Nephron progenitor cell (in vitro differentiated cells): ENCODE results near the gene HIF1A.
A peak's percentile ranks its signal among the peaks of the same experiment; 100 is the strongest.
"Not testable (repeated sequence)": the region's sequence is repeated elsewhere in the genome, so short reads cannot be mapped to it uniquely, and the experiment has no call there.

Experiments
- DNase-seq: peaks from one replicate; pipeline ENCODE4 v3.0.0; 2021
- H3K27ac Mint-ChIP-seq: 2 replicates; pipeline ENCODE4 v1.8.0; 2021; ENCODE audit warnings: mild to moderate bottlenecking, moderate library complexity, mixed read lengths
- H3K27me3 Mint-ChIP-seq: 2 replicates; pipeline ENCODE4 v1.8.0; 2021; ENCODE audit warnings: mild to moderate bottlenecking, low read depth, mixed read lengths; ENCODE audit not compliant: poor library complexity
- H3K36me3 Mint-ChIP-seq: 2 replicates; pipeline ENCODE4 v1.8.0; 2021; ENCODE audit warnings: low read depth, mixed read lengths
- H3K4me1 Mint-ChIP-seq: 2 replicates; pipeline ENCODE4 v1.8.0; 2021; ENCODE audit warnings: mixed read lengths
- H3K4me3 Mint-ChIP-seq: 2 replicates; pipeline ENCODE4 v1.8.0; 2021; ENCODE audit warnings: mild to moderate bottlenecking, moderate library complexity, mixed read lengths
- H3K9me3 Mint-ChIP-seq: 2 replicates; pipeline ENCODE4 v1.8.0; 2021; ENCODE audit warnings: mild to moderate bottlenecking, moderate library complexity, mixed read lengths
- TF ChIP-seq, protein P1 (sequence below): fragments of 200-600 bp; sonication (generic); IDR thresholded peaks from 2 replicates; pipeline ENCODE4 v1.5.0; 2021; ENCODE audit warnings: antibody characterized with exemption

HIF1A gene

DNA sequence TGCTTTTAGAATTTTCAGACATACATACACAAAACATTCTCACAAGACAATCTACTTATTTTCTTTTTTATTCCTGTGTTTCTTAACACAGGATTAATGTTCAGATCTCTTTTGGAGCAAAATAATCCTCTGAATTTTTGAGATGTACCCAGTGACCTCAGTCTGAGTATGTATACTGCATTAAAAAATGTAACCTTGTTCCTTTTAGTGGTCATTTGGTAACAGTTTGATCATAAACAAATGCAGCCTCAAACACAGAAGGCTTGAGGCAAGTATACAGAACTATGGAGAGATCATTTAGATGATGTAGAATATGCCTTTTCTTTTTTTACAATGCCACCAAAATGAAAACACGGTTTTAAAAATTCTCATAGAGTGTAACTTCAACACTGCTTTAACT lies 9.7 kb downstream of the HIF1A start:
- Mint-ChIP-seq H3K4me3 (no peak overlapping the region), H3K4me1 (peaks cover 9% of the 10 kb centered on the region), H3K36me3 (peaks cover 53% of the 10 kb centered on the region), H3K9me3 (peaks cover 31% of the 10 kb centered on the region), H3K27me3 (no peaks in the 10 kb centered on the region), H3K27ac (no peak overlapping the region)
- TF ChIP-seq, protein P1, sequence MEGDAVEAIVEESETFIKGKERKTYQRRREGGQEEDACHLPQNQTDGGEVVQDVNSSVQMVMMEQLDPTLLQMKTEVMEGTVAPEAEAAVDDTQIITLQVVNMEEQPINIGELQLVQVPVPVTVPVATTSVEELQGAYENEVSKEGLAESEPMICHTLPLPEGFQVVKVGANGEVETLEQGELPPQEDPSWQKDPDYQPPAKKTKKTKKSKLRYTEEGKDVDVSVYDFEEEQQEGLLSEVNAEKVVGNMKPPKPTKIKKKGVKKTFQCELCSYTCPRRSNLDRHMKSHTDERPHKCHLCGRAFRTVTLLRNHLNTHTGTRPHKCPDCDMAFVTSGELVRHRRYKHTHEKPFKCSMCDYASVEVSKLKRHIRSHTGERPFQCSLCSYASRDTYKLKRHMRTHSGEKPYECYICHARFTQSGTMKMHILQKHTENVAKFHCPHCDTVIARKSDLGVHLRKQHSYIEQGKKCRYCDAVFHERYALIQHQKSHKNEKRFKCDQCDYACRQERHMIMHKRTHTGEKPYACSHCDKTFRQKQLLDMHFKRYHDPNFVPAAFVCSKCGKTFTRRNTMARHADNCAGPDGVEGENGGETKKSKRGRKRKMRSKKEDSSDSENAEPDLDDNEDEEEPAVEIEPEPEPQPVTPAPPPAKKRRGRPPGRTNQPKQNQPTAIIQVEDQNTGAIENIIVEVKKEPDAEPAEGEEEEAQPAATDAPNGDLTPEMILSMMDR, result no peak
- DNase-seq, result no peak

DNA sequence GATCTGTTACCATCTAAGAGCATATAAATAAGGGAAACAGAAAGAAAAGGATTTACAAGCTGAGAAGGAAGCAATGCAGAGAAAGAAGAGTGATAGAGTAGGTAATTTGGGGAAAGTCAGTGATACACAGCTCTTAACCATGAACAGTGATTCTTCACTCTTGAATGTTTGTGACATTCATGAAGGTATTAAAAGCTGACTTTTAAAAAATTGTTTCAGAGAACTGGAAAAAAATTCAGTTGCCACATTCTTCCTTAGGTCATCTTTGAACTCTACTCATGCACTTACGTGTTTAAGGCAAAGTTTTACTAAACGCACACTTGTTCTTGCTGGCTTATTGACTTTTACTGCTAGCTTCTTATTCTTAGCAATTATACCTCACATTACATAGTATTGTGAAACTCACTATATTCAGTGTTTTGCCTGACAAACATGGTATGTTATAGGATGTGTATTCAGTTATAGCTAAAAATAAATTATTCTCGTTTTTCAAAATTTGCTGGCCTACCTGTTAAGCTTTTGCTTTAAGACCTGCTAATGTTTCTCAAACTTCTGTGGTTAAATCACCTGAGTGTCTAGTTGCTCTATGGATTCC lies 10.9 kb downstream of the HIF1A start:
- Mint-ChIP-seq H3K4me3 (no peak overlapping the region), H3K27me3 (no peaks in the 10 kb centered on the region), H3K9me3 (peaks cover 31% of the 10 kb centered on the region), H3K36me3 (peaks cover 50% of the 10 kb centered on the region), H3K27ac (no peak overlapping the region), H3K4me1 (peaks cover 4% of the 10 kb centered on the region)
- no peak for DNase-seq
- TF ChIP-seq, protein P1, result no peak

DNA sequence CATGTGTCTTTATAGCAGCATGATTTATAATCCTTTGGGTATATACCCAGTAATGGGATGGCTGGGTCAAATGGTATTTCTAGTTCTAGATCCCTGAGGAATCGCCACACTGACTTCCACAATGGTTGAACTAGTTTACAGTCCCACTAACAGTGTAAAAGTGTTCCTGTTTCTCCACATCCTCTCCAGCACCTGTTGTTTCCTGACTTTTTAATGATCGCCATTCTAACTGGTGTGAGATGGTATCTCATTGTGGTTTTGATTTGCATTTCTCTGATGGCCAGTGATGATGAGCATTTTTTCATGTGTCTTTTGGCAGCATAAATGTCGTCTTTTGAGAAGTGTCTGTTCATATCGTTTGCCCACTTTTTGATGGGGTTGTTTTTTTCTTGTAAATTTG lies 12.5 kb downstream of the HIF1A start:
- not testable (repeated sequence) for H3K27ac Mint-ChIP-seq, H3K27me3 Mint-ChIP-seq, DNase-seq, H3K4me3 Mint-ChIP-seq
- peaks cover 31% of the 10 kb centered on the region for H3K9me3 Mint-ChIP-seq
- H3K36me3 Mint-ChIP-seq, result peaks cover 53% of the 10 kb centered on the region
- peaks cover 20% of the 10 kb centered on the region for H3K4me1 Mint-ChIP-seq

DNA sequence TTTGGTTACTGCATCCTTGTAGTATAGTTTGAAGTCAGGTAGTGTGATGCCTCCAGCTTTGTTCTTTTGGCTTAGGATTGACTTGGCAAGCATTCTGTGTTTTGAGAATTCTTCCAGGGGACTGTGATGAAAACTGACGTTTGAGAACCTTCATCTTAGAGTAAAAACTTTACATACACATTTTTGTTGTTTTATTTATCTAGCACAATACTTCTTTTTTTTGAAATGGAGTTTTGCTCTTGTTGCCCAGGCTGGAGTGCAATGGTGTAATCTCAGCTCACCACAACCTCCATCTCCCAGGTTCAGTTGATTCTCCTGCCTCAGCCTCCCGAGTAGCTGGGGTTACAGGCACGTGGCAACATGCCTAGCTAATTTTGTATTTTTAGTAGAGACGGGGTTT lies 13.4 kb downstream of the HIF1A start:
- peaks cover 53% of the 10 kb centered on the region for H3K36me3 Mint-ChIP-seq
- H3K4me1 Mint-ChIP-seq, result peaks cover 29% of the 10 kb centered on the region
- H3K27ac Mint-ChIP-seq, DNase-seq, H3K4me3 Mint-ChIP-seq, H3K27me3 Mint-ChIP-seq: not testable (repeated sequence)
- H3K9me3 Mint-ChIP-seq, result peaks cover 31% of the 10 kb centered on the region

DNA sequence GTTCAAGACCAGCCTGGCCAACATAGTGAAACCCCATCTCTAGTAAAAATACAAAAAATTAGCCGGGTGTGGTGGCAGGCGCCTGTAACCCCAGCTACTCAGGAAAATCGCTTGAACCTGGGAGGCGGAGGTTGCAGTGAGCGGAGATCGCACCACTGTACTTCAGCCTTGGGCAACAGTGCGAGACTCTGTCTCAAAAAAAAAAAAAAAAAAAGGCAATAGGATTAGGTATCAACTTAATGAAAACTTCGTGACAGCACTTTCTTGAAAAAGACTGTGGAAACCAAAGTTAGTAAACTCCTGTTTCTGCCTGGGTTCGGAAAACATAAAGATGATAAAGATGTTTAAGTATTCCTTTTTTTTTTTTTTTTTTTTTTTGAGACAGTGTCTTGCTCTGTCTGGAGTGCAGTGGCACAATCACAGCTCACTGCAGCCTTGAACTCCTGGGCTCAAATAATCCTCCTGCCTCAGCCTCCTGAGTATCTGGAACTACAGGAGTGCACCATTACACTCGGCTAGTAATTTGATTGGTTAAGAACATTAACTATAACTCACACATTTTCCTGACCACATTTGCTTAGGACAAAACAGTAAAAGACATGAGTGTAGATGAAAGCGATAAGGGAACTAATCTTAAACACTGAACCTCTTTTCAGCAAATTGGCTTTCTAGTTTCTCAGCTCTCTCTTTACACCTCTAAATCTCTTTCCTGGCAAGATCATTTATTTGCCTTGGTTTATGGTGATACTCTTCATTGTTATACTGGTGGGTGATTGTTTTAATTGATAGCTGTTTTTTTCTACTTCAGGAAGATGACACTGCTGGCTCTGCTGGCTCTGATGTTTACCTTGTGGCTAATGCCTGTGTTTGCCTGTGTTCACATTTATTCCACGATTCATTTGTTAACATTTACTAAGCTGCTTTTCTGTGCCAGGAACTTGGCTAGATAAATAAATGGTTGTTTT lies 15.8 kb downstream of the HIF1A start:
- DNase-seq, result no peak
- Mint-ChIP-seq H3K4me3 (no peak overlapping the region), H3K27me3 (no peaks in the 10 kb centered on the region), H3K9me3 (peaks cover 24% of the 10 kb centered on the region), H3K27ac (peak overlapping the region; percentile 26), H3K4me1 (peaks cover 33% of the 10 kb centered on the region), H3K36me3 (peaks cover 40% of the 10 kb centered on the region)
- TF ChIP-seq, protein P1, result no peak

DNA sequence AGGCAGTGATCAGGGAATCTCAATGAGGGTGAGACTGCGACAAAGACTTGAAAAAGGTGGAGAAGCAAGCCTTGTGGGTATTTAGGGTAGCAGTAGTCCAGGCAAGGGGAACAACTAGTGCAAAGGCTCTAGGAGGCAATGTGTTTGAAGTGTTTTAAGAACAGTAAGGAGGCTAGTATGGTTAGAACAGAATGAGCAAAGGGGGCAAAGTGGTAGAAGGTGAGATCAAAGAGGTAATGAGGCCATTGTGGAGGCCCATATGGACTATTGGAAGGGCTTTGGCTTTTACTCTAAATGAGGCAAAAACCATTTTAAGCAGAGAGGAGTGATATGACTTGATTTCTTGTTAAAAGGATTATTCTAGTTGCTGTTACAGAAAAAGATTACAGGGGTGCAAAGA lies 16.8 kb downstream of the HIF1A start:
- TF ChIP-seq, protein P1, result no peak
- Mint-ChIP-seq H3K27ac (peak overlapping the region; percentile 9), H3K9me3 (peaks cover 15% of the 10 kb centered on the region)

More for the DNA sequence above, 16.8 kb downstream of the HIF1A start:
- Mint-ChIP-seq H3K36me3 (peaks cover 30% of the 10 kb centered on the region), H3K27me3 (no peaks in the 10 kb centered on the region), H3K4me3 (no peak overlapping the region), H3K4me1 (peaks cover 33% of the 10 kb centered on the region)
- DNase-seq, result no peak
